ENCODE results near the gene GRIA3. TPM values are rescaled to one million over a fixed set of nuclear protein-coding genes. Genes with fewer than 3 reads are reported as not detected.

GRIA3 gene
- total RNA-seq, 1 experiment from 2014 or later, result 0.06 TPM

- DNase-seq (ENCODE audit: low spot score), result no peak
Measured at GRCh38 chrX:123193101-123193500, 9.0 kb downstream of the GRIA3 start.

- no peak for DNase-seq (ENCODE audit: low spot score)
Measured at GRCh38 chrX:123199338-123199737, 15.3 kb downstream of the GRIA3 start.

- no peak for DNase-seq (ENCODE audit: low spot score)
Measured at GRCh38 chrX:123201720-123202119, 17.6 kb downstream of the GRIA3 start.

- no peak for DNase-seq (ENCODE audit: low spot score)
Measured at GRCh38 chrX:123202523-123202922, 18.4 kb downstream of the GRIA3 start.

GRCh38 chrX:123203772-123204171, 19.7 kb downstream of the GRIA3 start:
- DNase-seq (ENCODE audit: low spot score), result no peak

GRCh38 chrX:123206176-123206575, 22.1 kb downstream of the GRIA3 start:
- DNase-seq (ENCODE audit: low spot score), result no peak

- DNase-seq (ENCODE audit: low spot score), result no peak
Measured at GRCh38 chrX:123210252-123210651, 26.2 kb downstream of the GRIA3 start.

GRCh38 chrX:123215397-123216089, 31.5 kb downstream of the GRIA3 start:
- DNase-seq (ENCODE audit: low spot score), result no peak

GRCh38 chrX:123217077-123217476, 33.0 kb downstream of the GRIA3 start:
- DNase-seq (ENCODE audit: low spot score), result no peak

GRCh38 chrX:123217728-123218127, 33.6 kb downstream of the GRIA3 start:
- DNase-seq (ENCODE audit: low spot score), result no peak

GRCh38 chrX:123219916-123220315, 35.8 kb downstream of the GRIA3 start:
- no peak for DNase-seq (ENCODE audit: low spot score)

- DNase-seq (ENCODE audit: low spot score), result no peak
Measured at GRCh38 chrX:123222920-123223319, 38.8 kb downstream of the GRIA3 start.

GRCh38 chrX:123223409-123223808, 39.3 kb downstream of the GRIA3 start:
- no peak for DNase-seq (ENCODE audit: low spot score)

- no peak for DNase-seq (ENCODE audit: low spot score)
Measured at GRCh38 chrX:123223859-123224258, 39.8 kb downstream of the GRIA3 start.

- no peak for DNase-seq (ENCODE audit: low spot score)
Measured at GRCh38 chrX:123230798-123231197, 46.7 kb downstream of the GRIA3 start.

GRCh38 chrX:123236859-123237258, 52.8 kb downstream of the GRIA3 start:
- no peak for DNase-seq (ENCODE audit: low spot score)

- DNase-seq (ENCODE audit: low spot score), result no peak
Measured at GRCh38 chrX:123237271-123237670, 53.2 kb downstream of the GRIA3 start.

GRCh38 chrX:123254457-123254856, 70.4 kb downstream of the GRIA3 start:
- DNase-seq (ENCODE audit: low spot score), result no peak

GRCh38 chrX:123256378-123256777, 72.3 kb downstream of the GRIA3 start:
- no peak for DNase-seq (ENCODE audit: low spot score)

GRCh38 chrX:123260920-123261418, 76.9 kb downstream of the GRIA3 start:
- DNase-seq (ENCODE audit: low spot score), result no peak

GRCh38 chrX:123263270-123263669, 79.2 kb downstream of the GRIA3 start:
- DNase-seq (ENCODE audit: low spot score), result no peak

GRCh38 chrX:123263747-123264146, 79.7 kb downstream of the GRIA3 start:
- no peak for DNase-seq (ENCODE audit: low spot score)

- no peak for DNase-seq (ENCODE audit: low spot score)
Measured at GRCh38 chrX:123267220-123267619, 83.1 kb downstream of the GRIA3 start.

- DNase-seq (ENCODE audit: low spot score), result no peak
Measured at GRCh38 chrX:123271902-123272301, 87.8 kb downstream of the GRIA3 start.
